HFFc6 (cell line): ENCODE measurements around the gene GNAT1. TPM values are rescaled to one million over a fixed set of nuclear protein-coding genes. Genes with fewer than 3 reads are reported as not detected.
A peak's percentile ranks its signal among the peaks of the same experiment; 100 is the strongest.

Experiments used
- DNase-seq: peaks from one replicate; pipeline ENCODE4 v3.0.0-alpha.2; 2018
- H3K27ac Mint-ChIP-seq: 2 replicates; pipeline ENCODE4 v1.8.0; 2020; ENCODE audit warnings: mild to moderate bottlenecking, mixed read lengths
- H3K27me3 Mint-ChIP-seq: 2 replicates; pipeline ENCODE4 v1.8.0; 2021; ENCODE audit warnings: mild to moderate bottlenecking, moderate library complexity, mixed read lengths; ENCODE audit not compliant: insufficient read depth
- H3K36me3 Mint-ChIP-seq: 2 replicates; pipeline ENCODE4 v1.8.0; 2021; ENCODE audit warnings: low read depth, mixed read lengths
- H3K4me1 Mint-ChIP-seq: 2 replicates; pipeline ENCODE4 v1.8.0; 2020; ENCODE audit warnings: low read depth, mixed read lengths
- H3K4me3 Mint-ChIP-seq: 2 replicates; pipeline ENCODE4 v1.8.0; 2020; ENCODE audit warnings: mild to moderate bottlenecking, moderate library complexity, mixed read lengths
- H3K9me3 Mint-ChIP-seq: 2 replicates; pipeline ENCODE4 v1.8.0; 2020; ENCODE audit warnings: mild to moderate bottlenecking, mixed read lengths
- CTCF ChIP-seq: fragments of 200-600 bp; sonication (generic); IDR thresholded peaks from 2 replicates; pipeline ENCODE4 v1.5.0; 2021; ENCODE audit warnings: antibody characterized with exemption, mild to moderate bottlenecking
- total RNA-seq, 6 experiments: library from RNA; stranded (reverse); fragmentation: NEBNext Ultra II Directional; extraction: Animal tissue kit (Norgen Biotek cat#: 25700); gene quantifications; 2 replicates in 1 of 6; 3 replicates in 5 of 6; pipeline ENCODE4 v1.2.3, GENCODE V29; 2021

Gene GNAT1
- total RNA-seq, 6 experiments from 2014 or later: not detected

- Mint-ChIP-seq H3K4me3 (no peak overlapping the region), H3K27ac (no peak overlapping the region), H3K27me3 (peaks cover 19% of the 10 kb centered on the region), H3K36me3 (no peaks in the 10 kb centered on the region), H3K4me1 (no peaks in the 10 kb centered on the region), H3K9me3 (no peaks in the 10 kb centered on the region)
- TF ChIP-seq CTCF: no peak
- DNase-seq: no peak
Measured at GRCh38 chr3:50220109-50220508, 28.7 kb downstream of the GNAT1 start.

- peaks cover 17% of the 10 kb centered on the region for H3K27me3 Mint-ChIP-seq
- peaks cover 4% of the 10 kb centered on the region for H3K4me1 Mint-ChIP-seq
- no peaks in the 10 kb centered on the region for H3K36me3 Mint-ChIP-seq
- H3K4me3 Mint-ChIP-seq: no peak overlapping the region
- no peaks in the 10 kb centered on the region for H3K9me3 Mint-ChIP-seq
- DNase-seq: no peak
- no peak overlapping the region for H3K27ac Mint-ChIP-seq
- TF ChIP-seq CTCF: no peak
Measured at GRCh38 chr3:50221051-50221410, 29.6 kb downstream of the GNAT1 start.

- H3K4me3 Mint-ChIP-seq: no peak overlapping the region
- no peaks in the 10 kb centered on the region for H3K36me3 Mint-ChIP-seq
- no peak overlapping the region for H3K27ac Mint-ChIP-seq
- peaks cover 8% of the 10 kb centered on the region for H3K4me1 Mint-ChIP-seq
- peak; percentile 17; the same call in 1 of the 2 replicates for TF ChIP-seq CTCF
- peaks cover 17% of the 10 kb centered on the region for H3K27me3 Mint-ChIP-seq
- DNase-seq: no peak
- no peaks in the 10 kb centered on the region for H3K9me3 Mint-ChIP-seq
Measured at GRCh38 chr3:50221411-50222168, 30.2 kb downstream of the GNAT1 start.

GRCh38 chr3:50222169-50222528, 30.7 kb downstream of the GNAT1 start:
- no peaks in the 10 kb centered on the region for H3K36me3 Mint-ChIP-seq
- H3K27ac Mint-ChIP-seq: no peak overlapping the region
- DNase-seq: no peak
- H3K4me3 Mint-ChIP-seq: no peak overlapping the region
- H3K27me3 Mint-ChIP-seq: peaks cover 17% of the 10 kb centered on the region
- TF ChIP-seq CTCF: no peak
- H3K9me3 Mint-ChIP-seq: no peaks in the 10 kb centered on the region
- H3K4me1 Mint-ChIP-seq: peaks cover 13% of the 10 kb centered on the region

- Mint-ChIP-seq H3K4me1 (peaks cover 33% of the 10 kb centered on the region), H3K36me3 (no peaks in the 10 kb centered on the region), H3K9me3 (no peaks in the 10 kb centered on the region), H3K27ac (no peak overlapping the region), H3K4me3 (no peak overlapping the region), H3K27me3 (peaks cover 12% of the 10 kb centered on the region)
- DNase-seq: no peak
- no peak for TF ChIP-seq CTCF
Measured at GRCh38 chr3:50224639-50225038, 33.2 kb downstream of the GNAT1 start.
